DMS114 treated with DMSO at 0.1 percent for 48 hours (cell line): Measurements from ENCODE around the gene DAAM2.

Experiments used
- DNase-seq: peaks from one replicate; lab custom pipeline; 2025; ENCODE audit not compliant: unreplicated experiment; lab: John Stamatoyannopoulos, UW

The DAAM2 gene

DNA sequence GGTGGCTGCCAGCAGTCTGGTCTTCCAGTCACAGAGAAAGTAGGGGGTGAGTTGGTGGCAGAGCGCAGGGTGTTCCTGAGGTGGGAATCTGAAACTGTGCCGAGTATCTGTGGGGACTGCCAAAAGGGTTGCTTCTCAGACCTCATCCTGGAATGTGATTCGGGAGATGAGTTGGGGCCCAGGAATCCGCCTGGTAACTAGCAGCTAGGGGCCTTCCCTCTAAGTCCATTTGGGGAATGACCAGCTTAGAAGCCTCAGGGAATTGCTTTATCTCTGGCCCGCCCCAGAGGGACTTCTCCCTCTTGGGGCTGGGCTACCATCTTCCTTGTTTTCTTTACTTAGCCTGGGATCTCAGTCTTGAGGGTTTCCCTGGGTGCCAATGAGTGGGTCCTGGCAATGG is 92.5 kb downstream of the DAAM2 start:
- no peak for DNase-seq

DNA sequence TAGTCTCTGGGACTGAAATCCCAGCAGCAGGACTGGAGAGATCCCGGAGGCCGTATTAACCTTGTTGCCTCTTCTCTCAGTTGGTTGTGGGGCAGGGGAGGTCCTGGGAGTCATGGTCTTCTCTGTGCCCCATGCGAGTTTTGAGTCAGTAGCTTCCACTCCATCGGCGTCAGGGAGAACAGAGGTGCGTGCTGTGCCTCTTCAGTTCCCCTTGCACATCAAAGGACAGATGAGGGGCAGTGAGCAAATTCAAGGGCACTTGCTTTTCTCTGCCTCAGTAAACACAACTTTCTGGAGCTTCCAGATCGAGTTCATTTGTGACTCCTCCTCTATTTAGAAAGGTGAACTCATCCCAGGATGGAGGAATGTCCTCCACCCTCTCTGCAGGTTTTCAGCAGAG is 93.5 kb downstream of the DAAM2 start:
- no peak for DNase-seq

DNA sequence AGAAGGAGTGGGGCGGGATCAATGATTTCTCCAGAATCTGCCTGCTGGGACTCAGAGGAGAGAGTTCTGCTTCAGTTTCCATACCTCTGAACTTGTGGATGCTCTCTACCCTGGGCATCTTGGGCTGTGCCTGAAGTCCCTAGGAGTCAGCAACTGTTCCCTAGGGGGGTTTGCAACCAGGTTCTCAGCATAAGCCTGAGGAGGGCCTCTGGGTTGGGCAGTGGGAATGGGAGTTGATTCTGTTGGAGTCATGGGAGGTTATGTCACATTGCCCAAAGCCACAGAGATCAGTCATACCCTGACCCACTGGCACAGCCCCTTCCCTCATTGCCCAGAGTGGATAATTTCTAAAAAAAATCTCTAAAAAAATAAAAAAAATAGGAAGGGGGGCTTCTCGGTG is 94.7 kb downstream of the DAAM2 start:
- DNase-seq: no peak

DNA sequence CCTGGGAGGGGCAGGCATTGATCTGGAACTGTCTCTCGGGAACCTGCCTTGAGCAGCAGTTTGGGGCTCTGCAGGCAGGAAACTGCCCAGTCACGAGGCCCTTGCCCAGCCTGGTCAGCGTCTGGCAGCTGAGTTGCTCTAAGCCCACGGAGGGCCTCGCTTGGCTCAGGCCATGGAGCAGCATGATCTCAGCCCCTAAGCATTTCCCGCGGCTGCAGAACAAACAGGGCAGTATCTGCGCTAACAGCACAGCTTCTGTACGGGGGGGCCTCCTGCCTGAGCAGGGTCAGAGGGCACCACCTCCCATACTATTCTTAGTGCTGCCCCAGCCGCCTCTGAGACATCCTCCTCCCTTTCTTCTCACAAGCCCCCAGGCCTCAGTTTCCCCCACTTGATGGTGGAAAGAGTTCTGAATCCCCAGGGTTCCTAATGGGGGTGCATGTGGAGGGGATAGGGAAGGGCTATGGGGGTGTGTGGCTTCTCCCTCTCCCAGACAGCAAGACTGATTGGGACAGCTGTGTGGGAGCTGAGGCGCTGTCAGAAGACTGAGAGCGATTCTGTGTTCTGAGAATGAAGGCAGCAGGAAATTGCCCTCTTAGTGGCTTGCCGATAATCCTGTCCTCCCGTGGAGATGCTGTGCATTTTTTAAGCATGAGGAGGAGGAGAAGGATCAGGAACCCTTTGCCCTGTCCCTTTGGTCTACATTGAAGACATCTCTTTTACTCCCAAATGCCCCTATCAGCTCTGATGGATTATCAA is 95.7 kb downstream of the DAAM2 start:
- DNase-seq: no peak

DNA sequence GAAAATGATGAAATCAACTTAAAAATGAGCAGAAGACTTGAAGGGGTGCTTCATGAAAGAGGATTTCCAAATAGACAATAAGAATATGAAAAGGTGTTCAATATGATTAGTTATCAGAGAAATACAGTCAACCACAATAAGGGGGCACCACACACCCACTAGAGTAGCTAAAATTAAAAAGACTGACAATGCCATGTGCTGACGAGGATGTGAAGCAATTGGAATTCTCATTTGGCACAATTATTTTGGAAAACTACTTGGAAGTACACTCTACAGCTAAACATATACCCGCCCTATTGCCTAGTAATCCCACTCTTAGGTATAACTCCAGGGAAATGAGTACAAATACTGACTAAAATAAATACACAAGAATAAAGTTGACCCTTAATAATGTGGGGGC is 97.1 kb downstream of the DAAM2 start:
- no peak for DNase-seq

DNA sequence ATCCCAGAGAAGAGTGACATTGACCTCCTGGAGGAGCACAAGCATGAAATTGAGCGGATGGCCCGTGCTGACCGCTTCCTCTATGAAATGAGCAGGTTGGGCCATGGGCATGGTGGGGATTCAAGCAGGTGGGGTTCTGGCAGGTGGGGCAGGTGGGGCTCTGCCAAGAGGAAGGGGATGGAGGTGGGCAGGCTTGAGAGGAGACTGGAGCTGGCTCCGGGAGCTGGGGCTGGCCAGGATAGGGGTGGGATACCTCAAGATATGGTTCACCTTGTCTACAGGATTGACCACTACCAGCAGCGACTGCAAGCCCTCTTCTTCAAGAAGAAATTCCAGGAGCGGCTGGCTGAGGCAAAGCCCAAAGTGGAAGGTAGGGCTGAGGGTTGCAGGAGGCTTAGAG is 99.2 kb downstream of the DAAM2 start:
- DNase-seq: no peak

DNA sequence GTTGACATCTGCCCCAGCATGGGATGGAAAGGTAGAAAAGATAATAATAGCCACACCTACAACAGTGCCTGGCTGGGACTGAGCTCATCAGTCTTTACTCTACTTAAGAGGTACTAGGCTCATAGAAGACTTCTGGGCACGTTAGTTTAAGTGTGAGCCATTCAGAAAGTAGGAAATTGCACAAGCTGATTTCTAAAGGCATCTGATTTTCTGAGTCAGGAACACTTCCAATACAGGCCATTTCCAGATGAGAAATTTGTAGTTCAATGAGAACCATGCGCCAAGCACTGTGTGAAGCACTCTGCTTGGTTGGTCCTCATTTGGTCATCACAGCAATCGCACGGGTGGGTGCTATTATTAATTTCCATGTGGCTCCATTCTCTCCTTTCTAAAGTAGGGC is 99.8 kb downstream of the DAAM2 start:
- no peak for DNase-seq

DNA sequence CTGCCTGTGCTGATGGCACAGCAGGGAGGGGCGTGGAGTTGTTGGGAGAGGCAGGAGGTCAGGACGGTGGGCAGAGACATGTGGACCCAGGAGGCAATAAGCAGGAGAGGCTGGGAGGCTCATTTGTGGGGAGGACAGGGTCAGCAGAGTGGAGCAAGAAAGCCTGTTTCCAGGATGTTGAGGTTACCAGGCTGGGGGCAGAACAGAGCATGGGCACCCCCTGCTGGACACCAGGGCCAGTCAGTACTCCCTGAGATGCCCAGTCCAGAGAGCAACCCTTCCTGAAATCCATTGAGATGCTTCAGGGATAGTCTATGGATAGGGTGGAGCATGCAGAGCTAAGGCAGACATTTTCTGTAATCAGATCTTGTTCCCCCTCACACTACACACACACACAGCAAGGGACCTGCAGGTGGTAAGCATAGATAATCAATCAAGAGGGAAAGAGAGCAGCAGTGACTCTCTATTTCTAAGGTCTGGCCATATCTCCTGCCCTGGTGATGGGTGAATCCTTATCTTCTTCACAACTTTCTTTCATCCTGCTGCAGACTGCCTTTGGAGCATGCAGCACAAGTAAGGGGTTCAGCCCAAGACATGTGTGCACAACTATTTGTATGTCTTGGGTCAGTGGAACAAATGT is 100.4 kb downstream of the DAAM2 start:
- DNase-seq: peak; percentile 42

DNA sequence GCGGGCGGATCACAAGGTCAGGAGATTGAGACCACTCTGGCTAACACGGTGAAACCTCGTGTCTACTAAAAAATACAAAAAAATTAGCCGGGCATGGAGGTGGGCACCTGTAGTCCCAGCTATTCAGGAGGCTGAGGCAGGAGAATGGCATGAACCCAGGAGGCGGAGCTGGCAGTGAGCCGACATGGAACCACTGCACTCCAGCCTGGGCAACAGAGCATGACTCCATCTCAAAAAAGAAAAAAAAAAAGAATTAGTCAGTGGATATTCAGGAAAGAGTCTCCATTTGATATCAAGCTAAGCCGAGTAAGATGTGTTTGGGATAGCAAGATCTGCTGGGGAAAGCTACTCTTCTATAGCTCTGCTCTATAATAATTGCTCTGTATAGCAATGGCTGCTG is 101.1 kb downstream of the DAAM2 start:
- no peak for DNase-seq

DNA sequence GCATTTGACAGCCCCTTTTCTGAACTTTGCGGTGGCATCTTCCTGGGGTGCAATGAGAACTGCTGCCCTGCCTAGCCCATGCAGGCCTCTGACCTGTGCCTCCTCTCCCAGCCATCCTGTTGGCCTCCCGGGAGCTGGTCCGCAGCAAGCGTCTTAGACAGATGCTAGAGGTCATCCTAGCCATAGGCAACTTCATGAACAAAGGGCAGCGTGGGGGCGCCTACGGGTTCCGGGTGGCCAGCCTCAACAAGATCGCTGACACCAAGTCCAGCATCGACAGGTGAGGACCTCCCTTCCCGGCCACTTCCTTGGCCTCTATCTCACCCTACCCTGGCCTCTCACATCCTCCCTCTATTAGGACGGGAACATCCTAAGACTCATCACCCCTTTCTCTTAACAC is 104.5 kb downstream of the DAAM2 start:
- DNase-seq: no peak

DNA sequence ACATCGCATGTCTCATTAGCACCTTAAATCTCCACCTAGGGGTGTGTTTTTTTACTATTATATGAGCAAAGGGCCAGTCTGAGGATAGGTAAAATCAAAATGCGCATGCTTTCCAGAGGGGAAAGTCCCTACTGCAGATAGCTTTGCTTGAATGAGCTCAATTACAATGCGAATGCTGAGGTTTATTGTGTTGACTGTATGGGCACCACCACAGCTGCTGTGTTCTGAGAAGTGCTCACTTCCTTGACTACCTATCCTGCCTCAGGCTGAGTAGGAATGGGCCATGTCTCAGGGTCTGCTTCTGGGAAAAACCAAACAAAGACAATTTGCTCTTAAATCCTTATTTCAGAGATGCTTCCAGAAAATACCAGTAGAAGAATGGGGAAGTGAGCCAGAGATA is 105.5 kb downstream of the DAAM2 start:
- DNase-seq: no peak

DNA sequence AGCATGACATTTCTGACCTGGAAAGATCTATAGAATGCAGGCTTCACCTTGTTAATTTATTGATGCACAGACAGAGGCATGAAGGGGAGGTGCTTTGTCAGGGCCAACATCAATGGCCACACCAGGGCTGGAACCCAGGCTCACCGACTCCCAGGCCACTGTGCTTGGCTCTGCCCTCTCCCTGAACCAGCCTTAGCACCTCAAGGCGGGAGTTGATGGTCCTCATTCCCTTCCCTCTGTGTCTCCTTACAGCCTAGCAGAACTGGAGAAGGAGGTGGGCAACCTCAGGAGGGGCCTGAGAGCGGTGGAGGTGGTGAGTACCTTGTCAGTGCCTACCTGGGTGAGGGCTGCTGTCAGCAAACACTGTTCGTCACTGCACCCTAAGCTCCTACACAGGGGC is 106.4 kb downstream of the DAAM2 start:
- DNase-seq: no peak

DNA sequence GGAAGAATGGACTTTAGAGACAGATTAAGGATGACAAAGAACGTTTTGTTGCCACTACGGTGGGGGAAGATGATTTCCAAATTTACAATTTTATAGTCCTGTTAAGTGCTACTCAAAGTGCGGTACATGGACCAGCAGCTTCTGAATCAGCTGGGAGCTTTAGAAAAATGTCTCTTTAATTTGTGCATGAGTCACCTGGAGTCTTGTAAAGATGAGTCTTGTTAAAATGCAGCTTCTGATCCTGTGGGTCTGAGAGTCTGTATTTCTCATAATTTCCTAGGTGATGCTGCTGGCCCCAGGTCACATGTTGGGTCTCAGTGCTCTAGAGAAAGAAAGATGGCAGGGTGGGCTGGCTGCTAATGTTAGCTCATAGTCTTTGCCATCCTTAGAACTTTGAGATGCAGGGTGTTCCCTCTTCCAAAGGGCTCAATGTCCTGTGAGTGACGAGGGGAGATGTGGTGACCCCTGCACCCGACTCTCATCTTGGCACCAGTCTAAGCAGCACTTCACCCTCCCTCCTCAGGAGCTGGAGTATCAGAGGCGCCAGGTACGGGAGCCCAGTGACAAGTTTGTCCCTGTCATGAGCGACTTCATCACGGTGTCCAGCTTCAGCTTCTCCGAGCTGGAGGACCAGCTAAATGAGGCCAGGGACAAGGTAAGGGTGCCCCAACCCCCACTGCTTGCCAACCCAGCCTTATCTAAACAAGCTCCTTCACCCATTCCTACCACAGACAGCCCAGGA is 107.5 kb downstream of the DAAM2 start:
- DNase-seq: no peak

DNA sequence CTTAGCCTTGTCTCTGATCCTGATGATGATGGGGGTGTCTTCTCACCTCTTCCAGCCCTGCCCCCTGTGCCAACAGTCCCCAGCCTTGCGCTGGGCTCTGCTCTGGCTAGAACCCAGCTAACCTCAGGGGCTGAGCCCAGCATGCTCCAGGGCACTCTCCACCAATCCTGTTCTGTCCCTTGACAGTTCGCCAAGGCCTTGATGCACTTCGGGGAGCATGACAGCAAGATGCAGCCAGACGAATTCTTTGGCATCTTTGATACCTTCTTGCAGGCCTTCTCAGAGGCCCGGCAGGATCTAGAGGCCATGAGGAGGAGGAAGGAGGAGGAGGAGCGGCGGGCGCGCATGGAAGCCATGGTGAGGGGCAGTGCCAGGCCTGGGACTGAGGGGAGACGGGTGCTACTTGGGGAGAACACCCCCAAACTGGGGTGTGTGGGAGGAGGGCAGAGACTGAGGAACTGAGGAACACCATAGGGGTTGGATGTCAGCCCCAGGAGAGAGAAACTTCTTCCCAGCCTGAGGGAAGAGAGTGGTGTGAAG is 109.0 kb downstream of the DAAM2 start:
- DNase-seq: no peak

DNA sequence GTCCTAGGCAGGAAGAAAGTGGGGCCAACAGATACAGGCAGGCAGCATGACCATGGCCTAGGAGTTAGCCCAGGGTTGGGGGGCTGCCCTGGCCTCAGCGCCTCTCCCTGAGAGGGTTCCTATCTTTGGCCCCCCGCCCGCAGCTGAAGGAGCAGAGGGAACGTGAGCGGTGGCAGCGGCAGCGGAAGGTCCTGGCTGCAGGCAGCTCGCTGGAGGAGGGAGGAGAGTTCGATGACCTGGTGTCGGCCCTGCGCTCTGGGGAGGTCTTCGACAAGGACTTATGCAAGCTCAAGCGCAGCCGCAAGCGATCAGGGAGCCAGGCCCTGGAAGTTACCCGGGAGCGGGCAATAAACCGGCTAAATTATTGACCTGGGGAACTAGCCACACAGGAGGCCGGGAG is 109.5 kb downstream of the DAAM2 start:
- no peak for DNase-seq

DNA sequence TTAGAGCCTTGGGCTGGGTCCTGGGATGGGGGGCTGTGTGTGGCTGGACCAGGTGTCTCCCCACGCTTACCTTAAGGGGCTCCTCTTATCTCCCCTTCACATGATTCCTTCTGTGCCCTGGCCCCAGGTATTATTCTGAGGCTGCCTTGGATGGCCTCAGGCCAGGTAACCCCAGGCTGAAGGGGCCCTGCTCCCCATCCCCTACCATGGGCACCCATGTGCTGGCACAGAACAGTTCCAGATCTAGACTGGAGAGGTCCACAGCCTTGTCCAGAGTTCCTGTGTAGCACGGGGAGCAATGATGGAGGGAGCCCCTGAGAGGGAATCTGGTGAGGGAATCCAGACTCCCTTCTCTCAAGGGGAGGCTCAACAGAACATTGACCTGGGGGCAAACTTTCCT is 110.0 kb downstream of the DAAM2 start:
- no peak for DNase-seq

DNA sequence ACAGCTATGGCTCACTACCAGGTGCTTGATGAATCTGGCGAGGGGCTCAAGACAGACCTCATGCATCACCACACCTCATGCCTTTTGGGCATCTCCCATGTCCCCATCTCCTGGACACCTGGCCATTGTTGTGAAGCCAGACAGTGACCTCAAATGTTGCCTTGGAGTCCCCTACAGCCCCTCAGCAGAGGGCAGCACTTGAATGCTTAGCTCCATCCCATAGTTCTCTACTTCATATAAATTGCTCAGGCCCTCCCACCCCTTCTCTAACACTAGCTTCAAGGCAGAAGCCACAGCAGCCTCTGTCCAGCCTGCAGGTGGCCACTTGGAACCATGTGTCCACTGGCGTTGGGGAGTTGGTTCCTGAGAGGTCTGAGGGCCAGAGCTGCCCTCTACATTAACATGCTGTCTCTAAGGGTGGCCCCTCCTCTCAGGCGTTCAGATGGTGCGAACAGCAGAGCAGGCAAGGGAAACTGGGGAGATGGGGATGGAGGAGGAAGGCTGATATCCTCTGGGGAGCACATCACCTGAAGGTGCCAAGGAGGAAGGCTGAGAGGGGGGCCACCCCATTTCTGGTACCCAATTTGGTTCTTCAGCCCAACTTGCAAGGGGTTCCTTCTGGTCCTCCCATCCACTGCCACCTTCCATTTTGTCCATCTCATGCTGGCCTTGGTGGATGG is 110.8 kb downstream of the DAAM2 start:
- DNase-seq: no peak

DNA sequence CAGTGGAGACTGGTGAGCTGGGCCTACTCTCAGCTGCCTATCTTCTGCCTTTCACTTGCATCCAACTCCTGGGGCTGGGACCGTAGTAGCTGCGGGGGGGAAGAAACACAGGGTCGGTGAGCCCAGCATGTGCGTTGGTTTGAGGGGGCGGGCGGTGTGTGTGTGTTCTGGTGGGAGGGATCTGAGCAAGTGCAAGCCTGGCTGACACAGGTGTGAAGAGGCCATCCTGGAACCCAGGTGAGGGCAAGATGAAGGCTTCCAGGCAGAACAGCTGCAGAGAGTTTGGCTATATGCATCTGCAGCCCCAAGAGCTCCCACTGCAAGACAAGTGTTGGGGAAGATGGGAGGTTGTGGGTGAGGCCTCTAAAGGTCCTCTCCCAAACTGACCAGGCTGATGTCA is 111.5 kb downstream of the DAAM2 start:
- no peak for DNase-seq

DNA sequence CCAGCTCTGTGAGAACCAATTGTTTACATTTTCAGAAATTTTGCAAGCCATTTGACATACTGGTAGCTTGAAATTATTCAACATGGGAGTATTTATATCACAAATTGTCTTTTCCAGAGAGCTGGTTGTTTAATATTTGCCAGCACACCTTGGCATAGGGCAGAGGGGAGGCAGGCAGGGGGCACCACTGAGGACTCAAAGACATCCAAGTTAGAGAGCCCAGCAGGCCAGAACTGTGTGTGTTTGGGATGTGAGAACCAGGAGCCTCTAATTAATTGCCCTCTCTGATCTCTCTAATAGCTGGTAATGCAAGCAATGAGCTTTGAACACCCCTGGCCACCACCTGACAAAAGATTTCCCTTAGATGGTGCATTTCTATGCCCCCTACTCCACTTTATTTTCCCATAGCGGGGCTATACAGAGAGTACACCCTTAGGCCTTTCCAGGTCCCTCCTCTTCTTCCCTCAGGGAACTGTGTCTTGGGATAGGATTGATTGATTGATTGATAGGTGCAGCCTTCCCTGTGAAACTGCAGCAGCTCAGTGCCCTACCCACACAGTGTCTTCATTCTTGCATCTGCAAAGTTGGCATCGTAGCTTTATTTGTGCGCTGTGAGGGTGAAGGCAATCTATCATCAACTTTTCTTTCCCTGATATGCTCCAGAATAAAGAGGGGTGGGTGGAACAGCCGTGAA is 112.9 kb downstream of the DAAM2 start:
- no peak for DNase-seq

DNA sequence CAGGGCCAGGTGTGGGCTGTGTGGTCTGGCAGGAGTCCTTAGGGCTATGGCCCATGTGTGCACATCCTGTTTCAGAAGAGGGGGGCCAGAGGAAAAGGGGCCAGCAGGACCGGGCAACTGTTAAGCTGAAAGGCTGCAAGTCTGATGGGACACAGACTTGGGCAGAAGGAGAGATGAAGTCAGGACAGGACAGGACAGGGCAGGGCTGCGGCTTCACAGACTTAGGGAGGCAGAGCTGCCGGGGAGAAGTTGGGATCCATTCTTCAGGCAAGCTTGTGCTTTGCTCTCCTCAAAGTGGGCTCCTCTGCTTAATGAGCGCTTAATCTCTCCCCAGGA is 113.4 kb downstream of the DAAM2 start:
- DNase-seq: no peak

DNA sequence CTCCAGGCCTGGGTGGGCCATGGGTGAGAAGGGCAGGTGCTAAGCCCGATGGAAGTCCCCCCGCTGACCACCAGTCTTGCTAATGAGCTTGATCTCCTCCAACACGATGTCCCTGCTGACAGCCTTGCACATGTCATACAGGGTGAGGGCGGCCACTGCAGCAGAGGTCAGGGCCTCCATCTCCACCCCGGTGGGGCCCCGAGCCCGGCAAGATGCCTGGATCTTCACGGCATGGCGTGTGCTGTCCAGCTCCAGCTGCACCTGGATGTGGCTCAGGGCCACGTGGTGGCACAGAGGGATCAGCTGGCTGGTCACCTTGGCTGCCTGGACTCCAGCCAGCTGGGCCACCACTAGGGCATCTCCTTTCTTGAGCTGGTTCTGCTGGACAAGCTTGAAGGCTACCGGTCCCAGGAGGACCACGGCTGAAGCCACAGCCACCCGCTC is 114.2 kb downstream of the DAAM2 start:
- no peak for DNase-seq
